ENCODE data around the gene SOX5.

Gene SOX5

GRCh38 chr12:23657598-23657997 is 291.9 kb downstream of the SOX5 start:
- intact Hi-C loops (cut with DNase I), result no loop called here

GRCh38 chr12:23655884-23656283 is 293.6 kb downstream of the SOX5 start:
- no peak for DNase-seq
- intact Hi-C loops (cut with DNase I), result no loop called here

More at GRCh38 chr12:23657598-23657997, 291.9 kb downstream of the SOX5 start:
- DNase-seq, result no peak

GRCh38 chr12:23655112-23655511 is 294.4 kb downstream of the SOX5 start:
- DNase-seq, result no peak
- intact Hi-C loops (cut with DNase I), result no loop called here

- no peak for DNase-seq
- intact Hi-C loops (cut with DNase I), result no loop called here
These were observed 300.9 kb downstream of the SOX5 start for GRCh38 chr12:23648546-23648945.

GRCh38 chr12:23640754-23641153 is 308.7 kb downstream of the SOX5 start:
- intact Hi-C loops (cut with DNase I), result no loop called here
- DNase-seq, result peak in 2 of 42 donors; percentile 1 to 7

GRCh38 chr12:23634344-23634743 is 315.1 kb downstream of the SOX5 start:
- no peak for DNase-seq
- intact Hi-C loops (cut with DNase I), result no loop called here

GRCh38 chr12:23631786-23632377 is 317.6 kb downstream of the SOX5 start:
- no peak for DNase-seq
- intact Hi-C loops (cut with DNase I), result no loop called here

- intact Hi-C loops (cut with DNase I), result no loop called here
- no peak for DNase-seq
These were observed 318.9 kb downstream of the SOX5 start for GRCh38 chr12:23630524-23630923.

- intact Hi-C loops (cut with DNase I), result no loop called here
- peak in 2 of 42 donors; percentile 5 to 25 for DNase-seq
These were observed 320.7 kb downstream of the SOX5 start for GRCh38 chr12:23628806-23629205.

GRCh38 chr12:23626791-23627190 is 322.7 kb downstream of the SOX5 start:
- no peak for DNase-seq

GRCh38 chr12:23621900-23622299 is 327.6 kb downstream of the SOX5 start:
- no peak for DNase-seq
- intact Hi-C loops (cut with DNase I), result no loop called here

More at GRCh38 chr12:23626791-23627190, 322.7 kb downstream of the SOX5 start:
- intact Hi-C loops (cut with DNase I), result no loop called here

GRCh38 chr12:23618718-23619117 is 330.8 kb downstream of the SOX5 start:
- DNase-seq, result no peak
- intact Hi-C loops (cut with DNase I), result no loop called here

- no peak for DNase-seq
- intact Hi-C loops (cut with DNase I), result no loop called here
These were observed 331.7 kb downstream of the SOX5 start for GRCh38 chr12:23617749-23618148.

- intact Hi-C loops (cut with DNase I), result no loop called here
These were observed 335.2 kb downstream of the SOX5 start for GRCh38 chr12:23614280-23614679.

GRCh38 chr12:23611320-23611719 is 338.1 kb downstream of the SOX5 start:
- intact Hi-C loops (cut with DNase I), result no loop called here
- DNase-seq, result no peak

More at GRCh38 chr12:23614280-23614679, 335.2 kb downstream of the SOX5 start:
- DNase-seq, result no peak

- intact Hi-C loops (cut with DNase I), result no loop called here
- no peak for DNase-seq
These were observed 348.6 kb downstream of the SOX5 start for GRCh38 chr12:23600919-23601318.

- intact Hi-C loops (cut with DNase I), result no loop called here
These were observed 352.9 kb downstream of the SOX5 start for GRCh38 chr12:23596568-23596967.

GRCh38 chr12:23587833-23588559 is 361.5 kb downstream of the SOX5 start:
- no peak for DNase-seq
- intact Hi-C loops (cut with DNase I), result no loop called here

More at GRCh38 chr12:23596568-23596967, 352.9 kb downstream of the SOX5 start:
- no peak for DNase-seq

GRCh38 chr12:23585782-23586163 is 363.7 kb downstream of the SOX5 start:
- no peak for DNase-seq
- intact Hi-C loops (cut with DNase I), result no loop called here

GRCh38 chr12:23585156-23585781 is 364.2 kb downstream of the SOX5 start:
- DNase-seq, result no peak

More at GRCh38 chr12:23585156-23585781, 364.2 kb downstream of the SOX5 start:
- intact Hi-C loops (cut with DNase I), result no loop called here

Measured in head of caudate nucleus (tissue), 42 donors.